HCT116 (cell line): ENCODE data around the gene C15orf61. TPM values are rescaled to one million over a fixed set of nuclear protein-coding genes. Genes with fewer than 3 reads are reported as not detected.

Source experiments
- ATAC-seq: fragments of 200-7000 bp; cut with Tn5 transposase; 2 replicates; pipeline ENCODE4 v1.9.1; 2020; ENCODE audit warnings: mild to moderate bottlenecking, moderate library complexity
- BruUV-seq: library from RNA; stranded (reverse); fragments of 400-500 nt; replicated peaks from 2 replicates; lab custom pipeline; 2021; lab: Mats Ljungman, UMichigan
- CTCF ChIA-PET: fragments of 300-600 bp; sonication (Branson Sonifier 250); formaldehyde crosslinking; loops from one replicate; lab custom pipeline; 2021; ENCODE audit warnings: antibody characterized with exemption; lab: Charles Lee
- POLR2A ChIA-PET: fragments of 300-600, 350-600 bp; sonication (Branson Sonifier 250); formaldehyde crosslinking; loops from one replicate; lab custom pipeline; 2021; ENCODE audit warnings: antibody characterized with exemption; lab: Charles Lee
- RAD21 ChIA-PET, 2 experiments: fragments of 300-600 bp; sonication (Branson Sonifier 250); formaldehyde crosslinking; loops; one replicate each; lab custom pipeline; 2023; ENCODE audit warnings: low total read pairs in 2 of 2; ENCODE audit not compliant: uncharacterized antibody in 2 of 2, unreplicated experiment in 2 of 2, low non-redundant PET in 1 of 2; lab: Charles Lee
- DNase-seq: peaks from one replicate; pipeline ENCODE4 v3.0.0-alpha.2; 2010; ENCODE audit warnings: low read depth, low spot score
- H2AFZ ChIP-seq: fragments of 200-600 bp; shearing (Covaris generic), sonication (generic); 2 replicates; pipeline ENCODE4 v1.6.1; 2017; ENCODE audit warnings: low read depth, mixed run types, mixed read lengths, antibody characterized with exemption, low read length; ENCODE audit not compliant: poor library complexity, severe bottlenecking
- H3K27ac ChIP-seq: 2 replicates; pipeline ENCODE4 v1.5.1; 2012; ENCODE audit warnings: low read depth, low read length
- H3K27me3 ChIP-seq: fragments of 200-600 bp; sonication (generic); 2 replicates; pipeline ENCODE4 v1.6.1; 2016; ENCODE audit warnings: mixed run types, low read length, mixed read lengths; ENCODE audit not compliant: insufficient read depth
- H3K36me3 ChIP-seq, 2 experiments: fragments of 200-500 bp in 1 of 2; fragments of 200-600 bp in 1 of 2; sonication (Bioruptor generic) in 1 of 2; sonication (generic) in 1 of 2; 2 replicates each; pipeline versions ENCODE4 v1.5.1 to v1.6.1; 2014 to 2016; ENCODE audit warnings: low read length in 2 of 2, inconsistent platforms in 1 of 2, mixed read lengths in 1 of 2, mixed run types in 1 of 2; ENCODE audit not compliant: insufficient read depth in 2 of 2, control insufficient read depth in 1 of 2
- H3K4me1 ChIP-seq, 2 experiments: fragments of 200-600 bp in 1 of 2; sonication (generic) in 1 of 2; 2 replicates each; pipeline versions ENCODE4 v1.5.1 to v1.6.1; 2012 to 2017; ENCODE audit warnings: low read length in 2 of 2, inconsistent platforms in 1 of 2, mild to moderate bottlenecking in 1 of 2, mixed read lengths in 1 of 2, mixed run types in 1 of 2, moderate library complexity in 1 of 2; ENCODE audit not compliant: insufficient read depth in 2 of 2, control insufficient read depth in 1 of 2
- H3K4me2 ChIP-seq: fragments of 200-600 bp; sonication (generic); 2 replicates; pipeline ENCODE4 v1.6.1; 2017; ENCODE audit warnings: mixed run types, low read length, mixed read lengths
- H3K4me3 ChIP-seq, 2 experiments: fragments of 200-600 bp in 1 of 2; sonication (generic) in 1 of 2; replicated peaks in 1 of 2; 2 replicates each; pipeline ENCODE4 v1.5.1; 2011 to 2016; ENCODE audit warnings: low read length in 2 of 2, control low read depth in 1 of 2, low read depth in 1 of 2, mild to moderate bottlenecking in 1 of 2, mixed read lengths in 1 of 2, mixed run types in 1 of 2
- H3K79me2 ChIP-seq: fragments of 200-600 bp; sonication (generic); 2 replicates; pipeline ENCODE4 v1.6.1; 2017; ENCODE audit warnings: mild to moderate bottlenecking, mixed run types, low read length, moderate library complexity, mixed read lengths; ENCODE audit not compliant: insufficient read depth
- H3K9ac ChIP-seq: fragments of 200-600 bp; sonication (generic); 2 replicates; pipeline ENCODE4 v1.6.1; 2016; ENCODE audit warnings: low read length, mixed read lengths
- H3K9me2 ChIP-seq: fragments of 200-600 bp; sonication (generic), shearing (Covaris generic); 2 replicates; pipeline ENCODE4 v1.6.1; 2017; ENCODE audit warnings: mixed run types, mild to moderate bottlenecking, moderate library complexity; ENCODE audit not compliant: insufficient read depth
- H3K9me3 ChIP-seq, 2 experiments: fragments of 200-500 bp in 1 of 2; fragments of 200-600 bp in 1 of 2; sonication (Bioruptor generic) in 1 of 2; sonication (generic) in 1 of 2; 2 replicates each; pipeline ENCODE4 v1.6.1; 2014 to 2017; ENCODE audit warnings: low read length in 2 of 2, mixed read lengths in 2 of 2, inconsistent platforms in 1 of 2, low read depth in 1 of 2, mild to moderate bottlenecking in 1 of 2, mixed run types in 1 of 2, moderate library complexity in 1 of 2; ENCODE audit not compliant: control insufficient read depth in 1 of 2, insufficient read depth in 1 of 2
- H4K20me1 ChIP-seq: fragments of 200-600 bp; sonication (generic), shearing (Covaris generic); 2 replicates; pipeline ENCODE4 v1.6.1; 2017; ENCODE audit warnings: mixed run types, mild to moderate bottlenecking, moderate library complexity; ENCODE audit not compliant: insufficient read depth
- CBX3 ChIP-seq: IDR thresholded peaks from 2 replicates; pipeline ENCODE4 v1.6.1; 2012; ENCODE audit warnings: low read depth
- CEBPB ChIP-seq: IDR thresholded peaks from 2 replicates; pipeline ENCODE4 v1.6.1; 2012; ENCODE audit warnings: low read depth
- EGR1 ChIP-seq: IDR thresholded peaks from 2 replicates; pipeline ENCODE4 v1.6.1; 2012; ENCODE audit warnings: low read depth
- ELF1 ChIP-seq: IDR thresholded peaks from 2 replicates; pipeline ENCODE4 v1.6.1; 2012; ENCODE audit warnings: low read depth, borderline replicate concordance
- FOSL1 ChIP-seq: IDR thresholded peaks from 2 replicates; pipeline ENCODE4 v1.6.1; 2012; ENCODE audit warnings: low read depth
- JUND ChIP-seq: IDR thresholded peaks from 2 replicates; pipeline ENCODE4 v1.6.1; 2012
- POLR2A ChIP-seq: IDR thresholded peaks from 2 replicates; pipeline ENCODE4 v1.7.0; 2011; ENCODE audit warnings: borderline replicate concordance; ENCODE audit not compliant: insufficient read depth, insufficient read length; ENCODE audit errors: extremely low read depth
- RAD21 ChIP-seq: IDR thresholded peaks from 2 replicates; pipeline ENCODE4 v1.6.1; 2012; ENCODE audit warnings: low read depth, mild to moderate bottlenecking
- REST ChIP-seq: IDR thresholded peaks from 2 replicates; pipeline ENCODE4 v1.6.1; 2012; ENCODE audit warnings: low read depth
- SIN3A ChIP-seq: IDR thresholded peaks from 2 replicates; pipeline ENCODE4 v1.6.1; 2012; ENCODE audit warnings: low read depth
- SP1 ChIP-seq: IDR thresholded peaks from 2 replicates; pipeline ENCODE4 v1.6.1; 2012; ENCODE audit warnings: low read depth
- SRF ChIP-seq: IDR thresholded peaks from 2 replicates; pipeline ENCODE4 v1.6.1; 2012; ENCODE audit warnings: low read depth
- TCF7L2 ChIP-seq: IDR thresholded peaks from 2 replicates; pipeline ENCODE4 v1.7.0; 2011; ENCODE audit warnings: borderline replicate concordance, inconsistent platforms; ENCODE audit not compliant: insufficient read depth, insufficient read length; ENCODE audit errors: extremely low read depth
- YY1 ChIP-seq: IDR thresholded peaks from 2 replicates; pipeline ENCODE4 v1.6.1; 2011; ENCODE audit warnings: low read length, low read depth, moderate library complexity, mild to moderate bottlenecking; ENCODE audit not compliant: insufficient replicate concordance; ENCODE audit errors: extremely low read depth
- ZFX ChIP-seq: fragments of 450-650 bp; IDR thresholded peaks from 2 replicates; pipeline ENCODE4 v1.6.1; 2017
- ZNF274 ChIP-seq: fragments of 200-500 bp; sonication (Bioruptor generic); IDR thresholded peaks from 2 replicates; pipeline ENCODE4 v1.6.1; 2014; ENCODE audit warnings: mild to moderate bottlenecking, low read depth, low read length, inconsistent platforms
- intact Hi-C: fragments of 100-400 bp; cut with micrococcal nuclease; formaldehyde crosslinking; loops from 2 replicates; pipeline ENCODE4 v1.10.0; 2022
- total RNA-seq: library from RNA; stranded (reverse); gene quantifications from one replicate; pipeline ENCODE4 v1.2.1, GENCODE V29; 2021; ENCODE audit not compliant: unreplicated experiment
- TF ChIP-seq, protein P1 (sequence below): IDR thresholded peaks from 2 replicates; pipeline ENCODE4 v1.6.1; 2012
- TF ChIP-seq, protein P2 (sequence below): IDR thresholded peaks from 2 replicates; pipeline ENCODE4 v1.6.1; 2012
- TF ChIP-seq, protein P3 (sequence below): IDR thresholded peaks from 2 replicates; pipeline ENCODE4 v1.6.1; 2011; ENCODE audit warnings: mild to moderate bottlenecking, low read length, moderate library complexity; ENCODE audit not compliant: insufficient replicate concordance; ENCODE audit errors: extremely low read depth
- TF ChIP-seq, protein P4 (sequence below), 3 experiments: fragments of 200-600 bp in 1 of 3; sonication (generic) in 1 of 3; IDR thresholded peaks in 2 of 3; conservative IDR thresholded peaks in 1 of 3; 2 replicates each; pipeline ENCODE4 v1.5.1; 2012 to 2017; ENCODE audit warnings: low read depth in 2 of 3, low read length in 2 of 3, antibody characterized with exemption in 1 of 3, borderline replicate concordance in 1 of 3, control low read depth in 1 of 3, mild to moderate bottlenecking in 1 of 3, mixed read lengths in 1 of 3, mixed run types in 1 of 3, moderate library complexity in 1 of 3; ENCODE audit not compliant: insufficient read depth in 1 of 3

Gene C15orf61
- total RNA-seq, 1 experiment from 2014 or later, result 9.9 TPM

GRCh38 chr15:67559158-67559557 is 38.2 kb downstream of the C15orf61 start:
- Histone ChIP-seq H3K27me3 (no peaks in the 10 kb centered on the region), H2AFZ (no peak overlapping the region), H3K27ac (no peak overlapping the region), H3K36me3 (peaks cover 0 to 7% of the 10 kb centered on the region in 2 experiments; a peak in 1 of 4 replicates), H3K4me3 (no peak overlapping the region), H3K4me2 (no peak overlapping the region), H3K79me2 (no peaks in the 10 kb centered on the region), H4K20me1 (no peaks in the 10 kb centered on the region), H3K4me1 (no peaks in the 10 kb centered on the region), H3K9ac (no peak overlapping the region), H3K9me3 (no peaks in the 10 kb centered on the region; a peak in 1 of 4 replicates), H3K9me2 (no peaks in the 10 kb centered on the region)
- CTCF ChIA-PET, result no interaction called here
- POLR2A ChIA-PET, result no interaction called here
- BruUV-seq, result no TSS peak
- DNase-seq (no peak), ATAC-seq (no peak)
- RAD21 ChIA-PET, result no interaction called here
- intact Hi-C loops, result no loop called here
- TF ChIP-seq SRF (no peak), SP1 (no peak), ZFX (no peak), TCF7L2 (no peak), SIN3A (no peak), CBX3 (no peak), YY1 (no peak), FOSL1 (no peak), JUND (no peak), ZNF274 (no peak), POLR2A (no peak), EGR1 (no peak), RAD21 (no peak), CEBPB (no peak), ELF1 (no peak), REST (no peak)
- TF ChIP-seq, protein P1, sequence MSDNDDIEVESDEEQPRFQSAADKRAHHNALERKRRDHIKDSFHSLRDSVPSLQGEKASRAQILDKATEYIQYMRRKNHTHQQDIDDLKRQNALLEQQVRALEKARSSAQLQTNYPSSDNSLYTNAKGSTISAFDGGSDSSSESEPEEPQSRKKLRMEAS, result no peak
- TF ChIP-seq, protein P2, sequence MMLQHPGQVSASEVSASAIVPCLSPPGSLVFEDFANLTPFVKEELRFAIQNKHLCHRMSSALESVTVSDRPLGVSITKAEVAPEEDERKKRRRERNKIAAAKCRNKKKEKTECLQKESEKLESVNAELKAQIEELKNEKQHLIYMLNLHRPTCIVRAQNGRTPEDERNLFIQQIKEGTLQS, result no peak
- TF ChIP-seq, protein P3, sequence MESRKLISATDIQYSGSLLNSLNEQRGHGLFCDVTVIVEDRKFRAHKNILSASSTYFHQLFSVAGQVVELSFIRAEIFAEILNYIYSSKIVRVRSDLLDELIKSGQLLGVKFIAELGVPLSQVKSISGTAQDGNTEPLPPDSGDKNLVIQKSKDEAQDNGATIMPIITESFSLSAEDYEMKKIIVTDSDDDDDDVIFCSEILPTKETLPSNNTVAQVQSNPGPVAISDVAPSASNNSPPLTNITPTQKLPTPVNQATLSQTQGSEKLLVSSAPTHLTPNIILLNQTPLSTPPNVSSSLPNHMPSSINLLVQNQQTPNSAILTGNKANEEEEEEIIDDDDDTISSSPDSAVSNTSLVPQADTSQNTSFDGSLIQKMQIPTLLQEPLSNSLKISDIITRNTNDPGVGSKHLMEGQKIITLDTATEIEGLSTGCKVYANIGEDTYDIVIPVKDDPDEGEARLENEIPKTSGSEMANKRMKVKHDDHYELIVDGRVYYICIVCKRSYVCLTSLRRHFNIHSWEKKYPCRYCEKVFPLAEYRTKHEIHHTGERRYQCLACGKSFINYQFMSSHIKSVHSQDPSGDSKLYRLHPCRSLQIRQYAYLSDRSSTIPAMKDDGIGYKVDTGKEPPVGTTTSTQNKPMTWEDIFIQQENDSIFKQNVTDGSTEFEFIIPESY, result no peak
- TF ChIP-seq, protein P4, sequence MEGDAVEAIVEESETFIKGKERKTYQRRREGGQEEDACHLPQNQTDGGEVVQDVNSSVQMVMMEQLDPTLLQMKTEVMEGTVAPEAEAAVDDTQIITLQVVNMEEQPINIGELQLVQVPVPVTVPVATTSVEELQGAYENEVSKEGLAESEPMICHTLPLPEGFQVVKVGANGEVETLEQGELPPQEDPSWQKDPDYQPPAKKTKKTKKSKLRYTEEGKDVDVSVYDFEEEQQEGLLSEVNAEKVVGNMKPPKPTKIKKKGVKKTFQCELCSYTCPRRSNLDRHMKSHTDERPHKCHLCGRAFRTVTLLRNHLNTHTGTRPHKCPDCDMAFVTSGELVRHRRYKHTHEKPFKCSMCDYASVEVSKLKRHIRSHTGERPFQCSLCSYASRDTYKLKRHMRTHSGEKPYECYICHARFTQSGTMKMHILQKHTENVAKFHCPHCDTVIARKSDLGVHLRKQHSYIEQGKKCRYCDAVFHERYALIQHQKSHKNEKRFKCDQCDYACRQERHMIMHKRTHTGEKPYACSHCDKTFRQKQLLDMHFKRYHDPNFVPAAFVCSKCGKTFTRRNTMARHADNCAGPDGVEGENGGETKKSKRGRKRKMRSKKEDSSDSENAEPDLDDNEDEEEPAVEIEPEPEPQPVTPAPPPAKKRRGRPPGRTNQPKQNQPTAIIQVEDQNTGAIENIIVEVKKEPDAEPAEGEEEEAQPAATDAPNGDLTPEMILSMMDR (IDR thresholded peaks at IDR 0.05 in 2 of 3, conservative IDR thresholded peaks at IDR 0.05 in 1 of 3; ENCODE audit: borderline replicate concordance in 1 of 3, insufficient read depth in 1 of 3, low read depth in 2 of 3, low read length in 2 of 3), result no peak
